ENCODE results near the gene CACNA2D1. TPM values are rescaled to one million over a fixed set of nuclear protein-coding genes. Genes with fewer than 3 reads are reported as not detected.

Gene CACNA2D1
- total and polyA plus RNA-seq, 7 donors = 0.23 to 115 (median 59.7) TPM

DNA sequence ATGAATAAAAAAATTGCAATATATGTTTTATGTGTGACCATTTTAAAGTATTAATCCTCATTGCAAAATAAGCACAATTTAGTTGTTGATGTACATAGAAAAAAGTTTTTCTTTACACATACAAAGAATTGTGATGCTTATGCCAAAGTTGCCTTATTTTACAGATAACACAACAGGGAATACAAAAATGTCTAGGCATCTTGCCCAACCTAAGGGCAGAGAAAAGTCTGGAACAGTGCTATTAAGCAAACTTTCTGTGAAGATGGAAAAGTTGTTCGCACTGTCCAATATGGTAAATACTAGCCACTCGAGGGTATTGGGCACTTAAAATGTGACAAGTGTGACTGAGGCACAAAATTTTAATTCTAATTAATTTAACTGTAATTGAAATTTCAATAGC, 483.6 kb downstream of the CACNA2D1 start:
- 71 to 80% methylated on average over 2 of the region's 2 CpGs for WGBS, 2 donors

DNA sequence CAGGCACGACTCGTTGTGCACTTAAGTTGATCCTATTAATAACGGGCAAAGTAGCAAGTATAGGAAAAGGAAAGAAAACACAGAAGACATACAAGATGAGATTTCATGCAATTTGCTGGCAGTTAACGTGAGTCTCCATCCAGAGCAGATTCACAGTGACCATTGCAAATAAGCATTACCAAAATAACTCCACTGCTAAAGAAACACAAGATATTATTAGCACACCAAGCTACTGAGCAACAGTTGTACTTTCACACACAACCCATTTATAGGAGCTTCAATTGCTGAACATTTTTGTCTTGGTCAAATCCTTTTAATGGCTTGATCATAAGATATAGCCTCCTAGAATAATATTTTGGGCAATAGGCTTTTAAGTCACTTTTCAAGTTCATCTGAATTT, 486.1 kb downstream of the CACNA2D1 start:
- Histone ChIP-seq H3K4me3 (no peak overlapping the region), H3K27me3 (no peaks in the 10 kb centered on the region), H3K9me3 (no peaks in the 10 kb centered on the region), H3K27ac (no peak overlapping the region), H3K36me3 (peaks cover 0 to 26% (median 0%) of the 10 kb centered on the region in 4 donors), H3K4me1 (no peaks in the 10 kb centered on the region)
- no peak for DNase-seq
- 72 to 80% methylated on average over 4 of the region's 4 CpGs for WGBS, 2 donors
- TF ChIP-seq POLR2AphosphoS5 (IDR thresholded peaks at IDR 0.05) (no peak), POLR2A (IDR thresholded peaks at IDR 0.05) (no peak), EP300 (IDR thresholded peaks at IDR 0.05) (no peak)
- TF ChIP-seq, protein P1, sequence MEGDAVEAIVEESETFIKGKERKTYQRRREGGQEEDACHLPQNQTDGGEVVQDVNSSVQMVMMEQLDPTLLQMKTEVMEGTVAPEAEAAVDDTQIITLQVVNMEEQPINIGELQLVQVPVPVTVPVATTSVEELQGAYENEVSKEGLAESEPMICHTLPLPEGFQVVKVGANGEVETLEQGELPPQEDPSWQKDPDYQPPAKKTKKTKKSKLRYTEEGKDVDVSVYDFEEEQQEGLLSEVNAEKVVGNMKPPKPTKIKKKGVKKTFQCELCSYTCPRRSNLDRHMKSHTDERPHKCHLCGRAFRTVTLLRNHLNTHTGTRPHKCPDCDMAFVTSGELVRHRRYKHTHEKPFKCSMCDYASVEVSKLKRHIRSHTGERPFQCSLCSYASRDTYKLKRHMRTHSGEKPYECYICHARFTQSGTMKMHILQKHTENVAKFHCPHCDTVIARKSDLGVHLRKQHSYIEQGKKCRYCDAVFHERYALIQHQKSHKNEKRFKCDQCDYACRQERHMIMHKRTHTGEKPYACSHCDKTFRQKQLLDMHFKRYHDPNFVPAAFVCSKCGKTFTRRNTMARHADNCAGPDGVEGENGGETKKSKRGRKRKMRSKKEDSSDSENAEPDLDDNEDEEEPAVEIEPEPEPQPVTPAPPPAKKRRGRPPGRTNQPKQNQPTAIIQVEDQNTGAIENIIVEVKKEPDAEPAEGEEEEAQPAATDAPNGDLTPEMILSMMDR (IDR thresholded peaks at IDR 0.05) = no peak
- intact Hi-C loops (cut with DNase I) = no loop called here

More for the DNA sequence above, 483.6 kb downstream of the CACNA2D1 start:
- intact Hi-C loops (cut with DNase I) = no loop called here
- Histone ChIP-seq H3K9me3 (no peaks in the 10 kb centered on the region), H3K36me3 (peaks cover 0 to 44% (median 0%) of the 10 kb centered on the region in 4 donors), H3K27me3 (no peaks in the 10 kb centered on the region), H3K27ac (no peak overlapping the region), H3K4me1 (no peaks in the 10 kb centered on the region), H3K4me3 (no peak overlapping the region)
- DNase-seq = no peak
- TF ChIP-seq POLR2AphosphoS5 (IDR thresholded peaks at IDR 0.05) = no peak
- no peak for TF ChIP-seq EP300 (IDR thresholded peaks at IDR 0.05)
- TF ChIP-seq, protein P1 (IDR thresholded peaks at IDR 0.05) = no peak
- TF ChIP-seq POLR2A (IDR thresholded peaks at IDR 0.05) = no peak

DNA sequence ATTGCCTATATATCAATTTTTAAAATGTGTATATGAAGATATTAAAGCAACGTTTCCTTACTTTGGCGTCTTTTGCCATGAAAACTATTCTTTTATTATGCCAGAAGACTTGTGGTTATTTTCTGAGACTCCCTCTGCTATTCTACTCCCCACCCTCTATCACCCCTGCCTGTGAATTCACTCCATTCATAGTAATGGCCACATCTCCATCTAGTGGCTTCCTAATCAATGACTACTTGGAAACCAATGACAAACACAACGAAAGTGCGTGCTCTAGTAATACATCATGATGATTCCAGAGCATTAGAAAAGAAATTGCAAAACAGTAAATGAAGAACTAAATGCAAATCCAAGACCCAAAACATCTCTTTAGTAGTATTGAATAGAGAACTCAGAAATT, 487.1 kb downstream of the CACNA2D1 start:
- TF ChIP-seq POLR2A (IDR thresholded peaks at IDR 0.05) (no peak), EP300 (IDR thresholded peaks at IDR 0.05) (no peak), POLR2AphosphoS5 (IDR thresholded peaks at IDR 0.05) (no peak)
- TF ChIP-seq, protein P1 (IDR thresholded peaks at IDR 0.05) = peak in 1 of 4 experiments; percentile 7
- WGBS, 2 donors = 44 to 52% methylated on average over 4 of the region's 4 CpGs
- Histone ChIP-seq H3K27me3 (no peaks in the 10 kb centered on the region), H3K27ac (no peak overlapping the region), H3K9me3 (no peaks in the 10 kb centered on the region), H3K36me3 (peaks cover 0 to 20% (median 0%) of the 10 kb centered on the region in 4 donors), H3K4me1 (no peaks in the 10 kb centered on the region), H3K4me3 (no peak overlapping the region)
- intact Hi-C loops (cut with DNase I) = no loop called here
- DNase-seq = no peak

DNA sequence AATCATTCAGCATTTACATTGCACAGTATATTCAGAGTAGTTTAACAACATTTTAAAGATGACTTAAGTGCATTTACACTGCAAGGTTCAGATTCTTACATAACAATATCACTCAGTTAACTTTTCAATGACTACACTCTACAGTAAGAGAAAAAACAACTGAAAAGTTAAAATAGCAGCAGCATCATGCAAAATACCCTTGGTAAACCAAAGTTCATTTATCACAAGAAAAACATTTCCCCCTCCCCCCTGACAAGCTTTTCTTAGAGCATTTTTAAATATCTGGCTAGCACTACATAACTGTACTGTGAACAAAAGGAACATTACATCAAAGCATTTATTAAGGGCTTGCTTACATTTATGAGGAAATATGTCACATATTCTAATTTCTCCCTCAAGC, 494.3 kb downstream of the CACNA2D1 start:
- H3K9me3 ChIP-seq = no peaks in the 10 kb centered on the region
- no peak for DNase-seq
- no peaks in the 10 kb centered on the region for H3K27me3 ChIP-seq
- no peak overlapping the region for H3K27ac ChIP-seq
- H3K36me3 ChIP-seq = no peaks in the 10 kb centered on the region
- peaks cover 0 to 9% (median 6%) of the 10 kb centered on the region in 4 donors for H3K4me1 ChIP-seq
- intact Hi-C loops (cut with DNase I) = loop anchor here (5.0 kb wide), 1 partner anchor 447 kb away; no protein-coding TSS in a partner anchor
- no peak overlapping the region for H3K4me3 ChIP-seq
- TF ChIP-seq POLR2AphosphoS5 (IDR thresholded peaks at IDR 0.05) (no peak), EP300 (IDR thresholded peaks at IDR 0.05) (no peak), POLR2A (IDR thresholded peaks at IDR 0.05) (no peak)
- TF ChIP-seq, protein P1 (IDR thresholded peaks at IDR 0.05) = no peak

DNA sequence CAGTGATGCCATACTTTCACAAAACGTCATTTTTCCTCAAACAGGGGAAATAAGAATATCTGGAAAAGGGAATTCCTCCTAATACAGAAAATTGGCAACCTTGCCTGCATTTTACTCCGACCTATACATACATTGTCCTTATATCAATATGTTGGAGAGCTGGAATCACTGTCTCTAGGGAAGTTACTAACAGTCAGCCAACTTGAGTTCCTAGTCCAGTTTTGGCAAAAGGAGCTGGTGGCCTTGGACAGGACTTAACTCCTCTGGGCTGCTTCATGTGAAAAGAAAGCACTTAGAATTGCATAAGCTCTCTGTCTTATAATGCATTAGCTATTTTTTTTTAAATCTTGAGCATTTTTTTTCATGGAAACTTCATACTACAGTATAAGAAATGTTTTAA, 499.5 kb downstream of the CACNA2D1 start:
- H3K27me3 ChIP-seq = no peaks in the 10 kb centered on the region
- no peak overlapping the region for H3K27ac ChIP-seq
- H3K36me3 ChIP-seq = no peaks in the 10 kb centered on the region
- no peak for TF ChIP-seq POLR2A (IDR thresholded peaks at IDR 0.05)
- TF ChIP-seq POLR2AphosphoS5 (IDR thresholded peaks at IDR 0.05) = no peak
- TF ChIP-seq EP300 (IDR thresholded peaks at IDR 0.05) = no peak
- TF ChIP-seq, protein P1 (IDR thresholded peaks at IDR 0.05) = no peak
- H3K4me3 ChIP-seq = no peak overlapping the region
- intact Hi-C loops (cut with DNase I) = no loop called here
- DNase-seq = no peak
- 37 to 63% methylated on average over 2 of the region's 2 CpGs for WGBS, 2 donors
- H3K9me3 ChIP-seq = no peaks in the 10 kb centered on the region
- peaks cover 0 to 7% (median 0%) of the 10 kb centered on the region in 4 donors for H3K4me1 ChIP-seq
